HepG2 (cell line): ENCODE results near the gene TMCC1. TPM values are rescaled to one million over a fixed set of nuclear protein-coding genes. Genes with fewer than 3 reads are reported as not detected.

Experiments used
- ATAC-seq: fragments of 200-7000 bp; cut with Tn5 transposase; 3 replicates; pipeline ENCODE4 v1.9.1; 2020; ENCODE audit warnings: mild to moderate bottlenecking, moderate library complexity
- BruUV-seq: library from RNA; stranded (reverse); fragments of 400-500 nt; replicated peaks from 2 replicates; lab custom pipeline; 2021; lab: Mats Ljungman, UMichigan
- CTCF ChIA-PET: fragments of 300-600 bp; formaldehyde crosslinking; extraction: SDS; loops from one replicate; lab custom pipeline; 2021; ENCODE audit warnings: low total read pairs, inconsistent platforms, low intra/inter-chr PET ratio; lab: Yijun Ruan, JAX
- POLR2A ChIA-PET: fragments of 350-600 bp; sonication (Branson Sonifier 250); formaldehyde crosslinking; loops from one replicate; lab custom pipeline; 2020; ENCODE audit warnings: antibody characterized with exemption, inconsistent platforms; lab: Yijun Ruan, JAX
- DNase-seq: peaks from one replicate; pipeline ENCODE4 v3.0.0-alpha.2; 2015; ENCODE audit warnings: low spot score
- FAIRE-seq: peaks from 3 replicates; lab custom pipeline; 2011; peaks lifted over from hg19 to GRCh38; lab: Jason Lieb, UNC
- H2AFZ ChIP-seq: one replicate; pipeline ENCODE4 v1.6.1; 2011; ENCODE audit warnings: low read length, inconsistent platforms
- H3K27ac ChIP-seq: fragments of 300-600 bp; 3 replicates; pipeline ENCODE4 v1.8.0; 2011; ENCODE audit warnings: mixed run types, mild to moderate bottlenecking, mixed read lengths, low read length, inconsistent platforms; ENCODE audit not compliant: insufficient read depth; ENCODE audit errors: extremely low read length
- H3K27me3 ChIP-seq, 2 experiments: fragments of 200-600 bp in 1 of 2; 2 replicates in 1 of 2; 3 replicates in 1 of 2; pipeline versions ENCODE4 v1.6.0 to v1.8.0; 2011; ENCODE audit warnings: low read length in 2 of 2, mild to moderate bottlenecking in 2 of 2, moderate library complexity in 2 of 2, inconsistent platforms in 1 of 2; ENCODE audit not compliant: insufficient read depth in 2 of 2, control insufficient read depth in 1 of 2
- H3K36me3 ChIP-seq, 2 experiments: fragments of 200-600 bp in 1 of 2; replicated peaks in 1 of 2; 2 replicates in 1 of 2; 3 replicates in 1 of 2; pipeline versions ENCODE4 v1.5.1 to v1.8.0; 2011; ENCODE audit warnings: low read length in 2 of 2, inconsistent platforms in 1 of 2; ENCODE audit not compliant: insufficient read depth in 2 of 2, control insufficient read depth in 1 of 2
- H3K4me1 ChIP-seq: 2 replicates; pipeline ENCODE4 v1.5.1; 2012; ENCODE audit warnings: low read length, inconsistent platforms; ENCODE audit not compliant: insufficient read depth
- H3K4me2 ChIP-seq: 2 replicates; pipeline ENCODE4 v1.6.0; 2011; ENCODE audit warnings: low read depth, low read length, inconsistent platforms
- H3K4me3 ChIP-seq, 3 experiments: fragments of 200-600 bp in 1 of 3; sonication (generic), shearing (Covaris generic) in 1 of 3; replicated peaks in 1 of 3; 2 replicates each; pipeline ENCODE4 v1.5.1; 2011 to 2016; ENCODE audit warnings: low read length in 3 of 3, inconsistent platforms in 2 of 3, low read depth in 2 of 3, mild to moderate bottlenecking in 2 of 3, control low read depth in 1 of 3, mixed read lengths in 1 of 3; ENCODE audit not compliant: insufficient read depth in 1 of 3
- H3K79me2 ChIP-seq: one replicate; pipeline ENCODE4 v1.6.1; 2011; ENCODE audit warnings: low read length, inconsistent platforms; ENCODE audit not compliant: insufficient read depth
- H3K9ac ChIP-seq: 2 replicates; pipeline ENCODE4 v1.6.0; 2011; ENCODE audit warnings: mild to moderate bottlenecking, low read depth, low read length, inconsistent platforms; ENCODE audit not compliant: insufficient read depth
- H3K9me3 ChIP-seq: 2 replicates; pipeline ENCODE4 v1.5.1; 2012; ENCODE audit warnings: mild to moderate bottlenecking, low read length
- H4K20me1 ChIP-seq: 2 replicates; pipeline ENCODE4 v1.6.0; 2011; ENCODE audit warnings: inconsistent platforms, mild to moderate bottlenecking, low read length, moderate library complexity; ENCODE audit not compliant: insufficient read depth
- FIP1L1 ChIP-seq: fragments of 200-400 bp; formaldehyde crosslinking; IDR thresholded peaks from 2 replicates; pipeline ENCODE4 v1.6.1; 2018; ENCODE audit warnings: low read depth, mild to moderate bottlenecking, low read length, moderate library complexity, borderline replicate concordance; ENCODE audit not compliant: insufficient read depth
- ISX ChIP-seq: sonication (generic); formaldehyde crosslinking; conservative IDR thresholded peaks from 2 replicates; pipeline ENCODE4 v1.5.0; 2020; ENCODE audit warnings: missing genetic modification reagents
- MYPOP ChIP-seq: sonication (generic); formaldehyde crosslinking; IDR thresholded peaks from 2 replicates; pipeline ENCODE4 v1.8.1; 2023; ENCODE audit warnings: mild to moderate bottlenecking, moderate library complexity, missing genetic modification reagents
- ZC3H13 ChIP-seq: sonication (generic); formaldehyde crosslinking; IDR thresholded peaks from 2 replicates; pipeline ENCODE4 v1.8.1; 2023; ENCODE audit warnings: mild to moderate bottlenecking, missing genetic modification reagents, moderate library complexity
- ZNF318 ChIP-seq: sonication (generic); formaldehyde crosslinking; IDR thresholded peaks from 2 replicates; pipeline ENCODE4 v1.4.0; 2020; ENCODE audit warnings: mild to moderate bottlenecking, missing genetic modification reagents
- ZNF557 ChIP-seq: sonication (generic); formaldehyde crosslinking; IDR thresholded peaks from 2 replicates; pipeline ENCODE4 v1.4.0; 2020; ENCODE audit warnings: missing genetic modification reagents
- ZUFSP ChIP-seq: sonication (generic); formaldehyde crosslinking; IDR thresholded peaks from 2 replicates; pipeline ENCODE4 v1.9.0; 2021; ENCODE audit warnings: missing genetic modification reagents, mild to moderate bottlenecking, borderline replicate concordance
- WGBS: methylation state at CpG from one replicate; pipeline ENCODE4 v1.1.6; 2017; ENCODE audit warnings: low lambda C conversion rate; 5-methylcytosine and 5-hydroxymethylcytosine counted together
- in situ Hi-C: cut with HindIII; loops from 2 replicates; pipeline ENCODE4 v1.10.0; 2017; ENCODE audit warnings: low pct_unique_long_range_greater_than_20kb; ENCODE audit not compliant: extremely low pct_ligation_motif_present
- intact Hi-C: fragments of 100-400 bp; cut with micrococcal nuclease; formaldehyde crosslinking; loops from one replicate; pipeline ENCODE4 v1.10.0; 2022; ENCODE audit not compliant: unreplicated experiment
- polyA plus RNA-seq, 8 experiments: library from polyadenylated mRNA; depleted of rRNA in 3 of 8; stranded (reverse) in 7 of 8; unstranded in 1 of 8; fragments of >200 nt; fragmentation: Illumina TruSeq in 4 of 8; extraction: Trizol in 4 of 8; gene quantifications; 2 replicates each; pipeline versions ENCODE4 v1.2.1 to v1.2.3, GENCODE V29; 2011 to 2016; ENCODE audit warnings: low read depth in 4 of 8, missing spikeins in 1 of 8, mixed read lengths in 1 of 8; ENCODE audit not compliant: insufficient read depth in 1 of 8
- total RNA-seq, 5 experiments: library from RNA; depleted of rRNA; stranded (reverse); fragments of >200 nt; fragmentation: Illumina TruSeq; extraction: Trizol; gene quantifications; 2 replicates each; pipeline ENCODE4 v1.2.3, GENCODE V29; 2016; ENCODE audit warnings: low read depth in 1 of 5

The TMCC1 gene
- total and polyA plus RNA-seq, 2 of the 13 experiments (the other 11 are each of a cell fraction or from before 2014, with no cell fraction given), result 12.1 to 264 TPM

- TF ChIP-seq ZNF318 (CRISPR knock-in tag) (no peak), ISX (CRISPR knock-in tag) (no peak)
These were observed 145.5 kb downstream of the TMCC1 start (continued) for GRCh38 chr3:129747992-129748391.

GRCh38 chr3:129747136-129747535 is 146.4 kb downstream of the TMCC1 start:
- H3K9ac ChIP-seq, result no peak overlapping the region
- ATAC-seq, result no peak
- in situ Hi-C loops, result no loop called here
- no peaks in the 10 kb centered on the region for H3K36me3 ChIP-seq
- FAIRE-seq, result no peak
- no peak overlapping the region for H3K4me3 ChIP-seq
- no TSS peak for BruUV-seq
- DNase-seq, result no peak
- no peaks in the 10 kb centered on the region for H3K79me2 ChIP-seq
- H3K9me3 ChIP-seq, result no peaks in the 10 kb centered on the region
- H3K4me2 ChIP-seq, result no peak overlapping the region
- intact Hi-C loops, result no loop called here
- CTCF ChIA-PET, result no interaction called here
- no peak overlapping the region for H2AFZ ChIP-seq
- no peaks in the 10 kb centered on the region for H4K20me1 ChIP-seq
- 87% methylated on average over 4 of the region's 4 CpGs for WGBS
- POLR2A ChIA-PET, result no interaction called here
- no peak overlapping the region for H3K27ac ChIP-seq
- H3K4me1 ChIP-seq, result no peaks in the 10 kb centered on the region
- H3K27me3 ChIP-seq, result no peaks in the 10 kb centered on the region
- TF ChIP-seq FIP1L1, result no peak
- no peak for TF ChIP-seq ZC3H13 (CRISPR knock-in tag)
- no peak for TF ChIP-seq ZUFSP (CRISPR knock-in tag)
- no peak for TF ChIP-seq MYPOP
- no peak for TF ChIP-seq ZNF557 (CRISPR knock-in tag)
